GM15510 (cell line): Measurements from ENCODE around the gene GUSB.

Source experiments
- POLR2A ChIP-seq: IDR thresholded peaks from 3 replicates; pipeline ENCODE4 v1.6.1; 2011; ENCODE audit warnings: borderline replicate concordance; ENCODE audit not compliant: insufficient read length; ENCODE audit errors: extremely low read depth

GUSB gene

DNA sequence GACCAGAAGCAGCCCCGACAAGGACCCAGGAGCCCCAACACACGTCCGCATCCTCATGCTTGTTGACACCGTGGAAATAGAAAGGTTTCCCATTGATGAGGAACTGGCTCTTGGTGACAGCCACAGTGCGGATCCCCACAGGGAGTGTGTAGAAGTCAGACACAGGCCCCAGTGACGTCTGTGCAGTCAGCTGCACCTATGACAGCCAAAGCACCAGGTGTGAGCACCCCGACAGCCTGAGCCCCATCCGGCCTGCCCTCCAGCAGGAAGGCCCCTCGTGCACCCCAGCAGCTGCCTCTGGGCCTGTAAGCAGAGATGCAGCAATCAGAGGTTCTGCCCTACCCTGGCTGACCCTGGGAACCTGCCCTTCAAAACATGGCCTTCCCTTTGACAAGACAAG lies 7.1 kb downstream of the GUSB start:
- TF ChIP-seq POLR2A = no peak

DNA sequence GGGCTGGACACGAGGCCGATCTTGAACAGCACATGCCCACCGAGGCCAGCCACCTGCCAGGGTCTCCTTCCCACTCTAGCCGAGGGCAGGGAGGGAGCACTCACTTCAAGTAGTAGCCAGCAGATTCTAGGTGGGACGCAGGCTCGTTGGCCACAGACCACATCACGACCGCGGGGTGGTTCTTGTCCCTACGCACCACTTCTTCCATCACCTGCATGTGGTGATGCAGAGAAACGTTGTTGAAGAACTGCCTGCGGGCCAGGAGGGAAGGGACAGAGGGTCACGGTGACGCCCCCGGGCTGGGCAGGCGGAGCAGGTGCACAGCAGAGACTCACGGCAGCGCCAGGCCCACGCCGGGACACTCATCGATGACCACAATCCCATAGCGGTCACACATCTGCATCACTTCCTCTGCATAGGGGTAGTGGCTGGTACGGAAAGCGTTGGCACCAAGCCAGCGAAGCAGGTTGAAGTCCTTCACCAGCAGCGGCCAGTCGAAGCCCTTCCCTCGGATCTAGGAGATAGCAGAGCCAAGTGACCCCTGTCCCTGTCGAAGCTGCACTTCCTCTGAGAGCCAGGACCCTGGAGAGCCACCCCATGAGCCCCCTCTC lies 7.7 kb downstream of the GUSB start:
- no peak for TF ChIP-seq POLR2A

DNA sequence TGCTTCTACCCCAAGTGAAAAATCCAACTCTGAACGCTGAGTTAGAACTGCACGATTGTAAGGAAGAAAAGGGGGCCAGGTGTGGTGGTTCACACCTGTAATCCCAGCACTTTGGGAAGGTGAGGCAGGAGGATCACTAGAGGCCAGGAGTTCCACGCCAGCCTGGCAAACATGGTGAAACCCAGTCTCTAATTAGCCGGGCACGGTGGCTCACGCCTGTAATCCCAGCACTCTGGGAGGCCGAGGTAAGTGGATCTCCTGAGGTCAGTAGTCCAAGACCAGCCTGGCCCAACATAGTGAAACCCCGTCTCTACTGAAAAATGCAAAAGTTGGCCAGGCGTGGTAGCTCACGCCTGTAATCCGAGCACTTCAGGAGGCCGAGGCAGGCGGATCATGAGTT lies 9.0 kb downstream of the GUSB start:
- no peak for TF ChIP-seq POLR2A

DNA sequence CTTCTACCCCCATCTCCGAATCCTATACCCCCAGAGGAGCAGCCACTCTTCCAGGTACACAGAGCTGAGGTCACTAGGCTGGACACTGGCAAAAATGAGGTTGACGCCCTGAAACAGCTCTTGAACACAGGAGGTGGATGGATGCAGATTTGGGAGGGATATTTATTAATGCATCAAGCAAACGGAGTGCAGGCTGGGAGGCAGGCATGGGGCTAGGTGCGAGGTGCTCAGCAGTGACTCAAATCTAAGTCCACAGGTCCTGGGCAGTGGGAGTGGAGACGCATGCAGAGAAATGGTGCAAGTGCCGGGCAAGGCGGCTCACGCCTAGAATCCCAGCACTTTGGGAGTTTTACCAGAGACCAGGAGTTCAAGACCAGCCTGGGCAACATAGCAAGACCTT lies 11.0 kb downstream of the GUSB start:
- no peak for TF ChIP-seq POLR2A

DNA sequence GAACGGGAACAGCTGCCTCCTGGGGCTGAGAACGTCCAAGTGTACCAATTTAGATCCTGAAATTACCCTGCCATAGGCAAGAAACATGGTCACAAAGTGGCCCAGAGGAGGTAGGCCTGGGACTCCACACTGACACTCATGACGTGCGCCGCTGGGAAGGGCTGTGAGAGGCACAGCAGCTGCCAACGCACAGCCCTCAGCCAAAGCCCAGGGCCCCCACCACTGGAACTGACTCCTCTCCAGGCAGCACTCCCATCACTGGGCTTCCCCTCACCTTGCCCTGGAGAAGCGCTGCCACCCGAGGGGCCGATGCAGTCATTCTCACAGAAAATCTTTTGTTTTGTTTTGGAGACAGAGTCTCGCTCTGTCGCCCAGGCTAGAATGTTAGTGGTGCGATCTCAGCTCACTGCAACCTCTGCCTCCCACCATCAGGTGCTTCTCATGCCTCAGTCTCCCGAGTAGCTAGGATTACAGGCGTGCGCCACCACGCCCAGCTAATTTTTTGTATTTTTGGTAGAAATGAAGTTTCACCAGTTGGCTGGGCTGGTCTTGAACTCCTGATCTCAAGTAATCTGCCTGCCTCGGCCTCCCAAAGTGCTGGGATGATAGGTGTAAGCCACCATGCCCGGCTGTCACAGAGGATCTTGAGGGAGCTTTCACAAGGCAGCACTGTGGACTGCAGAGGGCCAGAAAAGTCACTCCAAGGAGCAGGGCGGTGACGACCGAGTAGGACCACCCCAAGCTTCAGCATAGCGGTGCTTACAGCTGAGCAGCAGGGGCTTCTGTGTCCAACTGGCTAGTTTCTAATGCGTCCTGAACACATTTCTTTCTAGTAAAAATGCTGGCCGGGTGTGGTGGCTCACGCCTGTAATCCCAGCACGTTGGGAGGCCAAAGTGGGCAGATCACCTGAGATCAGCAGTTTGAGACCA lies 13.5 kb downstream of the GUSB start:
- TF ChIP-seq POLR2A = no peak

DNA sequence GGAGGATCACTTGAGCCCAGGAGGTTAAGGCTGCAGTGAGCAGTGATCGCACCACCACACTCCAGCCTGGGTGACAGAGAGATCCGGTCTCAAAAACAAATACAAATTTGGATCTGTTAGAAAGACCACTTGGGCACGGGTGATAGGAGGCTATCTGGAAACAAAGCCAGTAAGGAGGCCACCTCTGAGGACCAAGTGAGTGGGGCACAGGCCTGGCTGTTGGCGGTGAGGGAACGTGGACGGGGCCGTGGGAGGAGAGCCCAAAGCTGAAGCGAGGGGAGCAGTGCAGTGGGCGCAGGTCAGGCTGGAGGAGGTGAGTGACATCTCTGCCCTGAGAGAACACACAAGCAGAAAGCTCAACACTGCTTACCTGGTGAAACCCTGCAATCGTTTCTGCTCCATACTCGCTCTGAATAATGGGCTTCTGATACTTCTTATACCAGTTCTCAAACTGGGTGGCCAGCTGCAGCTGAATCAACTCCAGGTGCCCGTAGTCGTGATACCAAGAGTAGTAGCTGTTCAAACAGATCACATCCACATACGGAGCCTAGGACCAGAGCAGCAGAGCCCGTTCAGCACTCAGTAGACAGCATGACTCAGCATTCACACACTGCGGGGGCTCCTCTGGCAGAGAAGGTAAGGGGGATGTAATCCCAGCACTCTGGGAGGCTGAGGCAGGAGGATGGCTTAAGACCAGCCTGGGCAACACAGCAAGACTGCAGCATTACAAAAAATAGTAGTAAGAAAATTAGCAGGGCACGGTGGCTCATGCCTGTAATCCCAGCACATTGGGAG lies 14.5 kb downstream of the GUSB start:
- TF ChIP-seq POLR2A = no peak

DNA sequence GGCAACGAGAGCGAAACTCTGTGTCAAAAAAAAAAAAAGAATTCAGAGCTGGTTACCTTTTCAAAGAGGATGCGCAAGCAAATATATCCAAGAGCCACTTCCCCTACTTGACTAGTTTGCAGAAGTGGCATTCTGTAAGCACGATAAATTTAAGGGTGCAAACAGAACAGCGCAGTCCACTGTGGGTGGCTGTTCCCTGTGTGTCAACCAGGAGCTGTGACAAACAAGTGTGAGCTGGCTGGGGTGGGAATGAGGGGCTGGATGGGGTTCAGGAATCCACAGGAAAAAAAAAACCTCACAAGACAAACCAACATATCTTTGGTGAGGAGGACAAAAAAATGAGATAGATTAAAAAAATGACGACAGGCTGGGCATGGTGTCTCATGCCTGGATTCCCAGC lies 15.9 kb downstream of the GUSB start:
- TF ChIP-seq POLR2A = no peak

DNA sequence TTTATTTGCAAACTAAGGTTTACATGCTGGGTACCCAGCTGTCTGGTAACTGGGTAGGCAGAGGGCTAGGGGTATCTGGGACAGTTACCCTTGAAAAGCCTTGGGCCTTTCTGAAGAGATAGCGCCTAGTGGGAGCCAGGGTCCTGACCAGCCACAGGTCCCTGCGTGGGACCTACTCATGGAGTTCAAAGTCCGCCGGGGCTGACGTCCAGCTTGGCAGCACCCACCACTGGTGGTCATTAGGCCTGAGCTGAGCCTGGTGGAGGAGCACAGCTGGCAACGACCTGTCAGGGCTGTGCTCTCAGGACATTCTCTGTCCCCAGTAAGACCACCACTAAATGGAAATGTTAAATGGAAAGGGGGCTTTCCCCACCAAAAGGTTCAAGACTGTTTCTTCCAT lies 20.0 kb downstream of the GUSB start:
- no peak for TF ChIP-seq POLR2A

DNA sequence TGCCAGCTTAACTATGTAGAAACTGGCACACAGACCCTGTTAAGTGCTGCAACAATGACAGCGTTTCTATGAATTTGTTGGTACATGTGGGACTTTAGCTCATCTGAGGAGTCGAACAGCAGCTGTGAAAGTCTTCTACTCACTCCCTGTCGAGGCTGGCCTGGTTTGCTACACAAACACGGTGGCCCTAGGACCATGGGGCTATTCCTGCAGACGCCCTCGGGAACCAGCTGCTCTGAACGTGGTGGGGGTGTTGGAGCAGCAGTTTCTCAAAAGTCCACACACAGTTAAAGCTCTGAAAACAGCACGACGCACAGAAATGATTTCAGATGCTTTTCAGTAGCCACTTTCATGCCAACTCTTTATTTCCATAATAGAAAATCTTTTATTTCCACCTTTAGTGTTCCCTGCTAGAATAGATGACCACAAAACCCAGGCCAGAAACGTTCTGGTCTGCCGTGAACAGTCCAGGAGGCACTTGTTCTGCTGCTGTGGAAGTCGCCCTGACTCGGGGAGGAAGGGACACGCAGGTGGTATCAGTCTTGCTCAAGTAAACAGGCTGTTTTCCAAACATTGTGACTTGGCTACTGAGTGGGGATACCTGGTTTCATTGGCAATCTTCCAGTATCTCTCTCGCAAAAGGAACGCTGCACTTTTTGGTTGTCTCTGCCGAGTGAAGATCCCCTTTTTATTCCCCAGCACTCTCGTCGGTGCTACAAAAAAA lies 21.5 kb downstream of the GUSB start:
- no peak for TF ChIP-seq POLR2A

DNA sequence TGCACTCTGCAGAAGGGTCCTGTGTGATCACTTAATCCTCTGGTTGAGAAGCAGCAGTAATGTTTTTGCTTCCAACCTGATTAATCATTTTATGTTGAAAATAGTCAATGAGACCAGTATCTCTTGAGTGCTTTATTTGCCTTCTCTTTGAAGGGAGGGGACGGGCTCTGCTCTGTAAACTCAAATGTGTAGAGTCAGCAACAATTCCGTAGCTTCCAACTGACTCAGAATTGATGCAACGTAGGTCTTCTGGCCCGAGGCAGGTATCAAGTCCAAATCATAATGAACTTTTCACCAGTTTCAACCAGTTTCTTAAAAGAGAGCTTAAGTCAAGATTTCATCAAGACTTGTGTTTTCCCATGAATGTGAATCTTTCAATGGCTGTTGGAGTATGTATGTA lies 26.3 kb downstream of the GUSB start:
- TF ChIP-seq POLR2A = no peak

DNA sequence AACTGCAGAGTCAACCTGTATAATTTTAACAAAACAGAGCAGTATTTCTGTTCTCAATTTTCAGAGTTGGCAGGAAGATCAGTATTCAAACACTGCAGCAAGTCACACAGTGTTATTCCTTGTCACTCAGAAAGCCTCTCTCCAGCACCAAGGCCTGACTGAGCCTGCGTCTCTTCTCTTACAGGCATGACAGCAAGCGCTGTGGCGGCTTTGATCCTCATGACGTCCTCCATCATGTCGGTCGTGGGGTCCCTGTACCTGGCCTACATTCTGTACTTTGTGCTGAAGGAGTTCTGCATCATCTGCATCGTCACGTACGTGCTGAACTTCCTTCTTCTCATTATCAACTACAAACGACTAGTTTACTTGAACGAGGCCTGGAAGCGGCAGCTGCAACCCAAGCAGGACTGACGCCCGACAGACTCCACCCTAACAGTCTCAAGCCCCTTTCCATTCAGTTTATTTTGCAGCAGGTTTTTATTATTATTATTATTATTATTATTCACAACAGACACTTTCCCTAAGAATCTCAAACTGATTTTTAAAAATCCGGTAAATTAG lies 28.0 kb downstream of the GUSB start:
- TF ChIP-seq POLR2A = no peak

DNA sequence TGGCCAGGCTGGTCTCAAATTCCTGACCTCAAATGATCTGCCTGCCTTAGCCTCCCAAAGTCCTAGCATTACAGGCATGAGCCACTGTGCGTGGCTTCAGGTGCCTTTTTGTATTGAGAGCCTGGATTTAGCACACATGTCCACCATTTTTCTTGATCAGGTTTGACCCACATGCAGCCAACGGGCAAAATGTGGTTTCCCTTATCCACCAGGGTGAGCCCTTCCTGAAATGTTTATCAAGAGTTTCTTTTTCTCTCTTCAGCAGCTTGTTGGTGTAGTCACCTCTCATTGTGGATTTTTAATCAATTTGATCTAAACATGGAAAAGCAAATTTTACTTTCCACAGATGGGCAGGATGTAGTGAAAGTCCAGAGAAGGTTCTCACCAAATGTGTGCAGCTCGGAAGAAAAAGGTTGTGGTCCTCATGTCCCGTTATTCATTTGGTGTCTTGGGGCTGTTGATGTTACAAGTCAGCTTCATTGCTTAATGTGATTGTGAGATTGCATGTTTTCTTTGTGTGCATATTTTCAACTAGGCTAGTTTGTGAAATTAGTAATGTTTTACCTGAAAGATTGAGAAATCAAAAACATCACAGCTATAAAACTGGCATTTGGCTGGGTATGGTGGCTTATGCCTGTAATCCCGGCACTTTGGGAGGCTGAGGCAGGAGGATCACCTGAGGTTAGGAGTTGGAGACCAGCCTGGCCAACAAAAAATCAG lies 28.9 kb downstream of the GUSB start:
- TF ChIP-seq POLR2A = no peak

DNA sequence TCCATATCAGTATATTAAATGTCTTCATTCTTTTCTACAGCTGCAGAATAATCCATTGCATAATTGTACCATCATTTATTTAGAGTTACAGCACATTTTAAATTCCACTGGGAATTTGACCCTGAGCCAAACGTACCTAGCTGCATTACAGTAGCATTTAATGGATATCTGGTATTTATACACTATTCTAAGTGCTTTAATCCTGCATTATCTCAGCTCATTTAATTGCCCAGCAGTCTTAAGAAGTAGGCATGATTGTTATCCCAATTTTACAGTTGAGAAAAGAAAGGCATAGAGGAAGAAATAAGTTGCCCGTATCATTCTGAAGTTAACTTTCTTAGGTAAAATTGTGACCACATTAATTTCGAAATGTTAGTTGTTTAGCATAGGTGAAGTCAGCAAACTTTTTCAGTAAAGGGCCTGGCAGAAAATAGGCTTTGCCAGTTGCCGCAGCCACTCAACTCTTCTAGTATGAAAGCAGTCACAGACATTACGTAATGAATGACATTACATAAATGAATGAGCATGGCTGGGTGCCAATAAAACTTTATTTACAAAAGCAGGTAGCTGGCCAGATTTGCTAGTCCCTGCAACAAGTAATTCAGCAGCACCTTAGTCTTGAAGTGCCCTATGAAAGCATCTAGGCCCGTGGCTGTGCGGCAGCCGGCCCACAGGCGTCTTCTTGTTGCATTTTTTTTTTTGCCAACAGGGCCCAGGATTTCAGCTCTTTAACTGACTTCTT lies 30.0 kb downstream of the GUSB start:
- no peak for TF ChIP-seq POLR2A

DNA sequence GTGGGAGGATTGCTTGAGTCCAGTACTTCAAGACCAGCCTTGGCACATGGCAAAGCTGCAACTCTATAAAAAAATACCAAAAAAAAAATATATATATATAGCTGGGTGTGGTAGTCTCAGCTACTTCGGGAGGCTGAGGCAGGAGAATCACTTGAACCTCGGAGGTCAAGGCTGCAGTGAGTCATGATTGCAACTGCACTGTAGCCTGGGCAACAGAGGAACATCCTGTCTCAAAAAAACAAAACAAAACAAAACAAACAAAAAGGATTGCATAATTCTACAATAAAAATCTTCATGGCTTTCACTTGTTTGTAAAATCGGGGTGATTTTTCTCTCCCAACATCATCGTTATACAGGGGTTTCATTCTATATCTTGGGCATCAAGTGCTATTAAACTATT lies 35.1 kb downstream of the GUSB start:
- TF ChIP-seq POLR2A = no peak

DNA sequence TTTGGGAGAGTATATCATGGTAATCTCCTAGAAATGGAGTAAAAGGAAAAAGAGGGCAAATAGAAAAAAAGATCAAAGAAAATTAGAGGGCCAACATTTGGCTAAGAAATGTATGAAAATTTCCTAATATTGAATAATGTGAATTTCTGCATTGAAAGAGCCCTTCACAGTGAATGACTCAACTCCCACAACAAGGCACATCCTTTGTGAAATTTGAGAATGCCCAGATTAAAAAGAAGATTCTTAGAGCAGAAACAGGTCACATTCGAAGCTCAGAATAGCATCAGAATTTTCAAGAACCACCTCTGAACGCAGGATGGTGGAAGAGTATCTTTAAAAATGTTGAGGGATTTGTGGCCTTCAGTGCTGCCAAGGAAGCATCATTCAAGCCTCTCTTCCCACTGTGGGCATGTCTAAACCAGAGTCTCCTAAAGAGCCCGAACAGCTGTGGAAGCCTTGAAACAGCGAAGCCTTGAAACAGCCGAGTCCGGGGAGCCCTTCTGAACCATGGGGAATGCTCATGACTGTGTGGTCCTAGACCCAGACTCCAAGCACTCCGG lies 43.6 kb downstream of the GUSB start:
- no peak for TF ChIP-seq POLR2A
